NB4 (cell line): ENCODE measurements around the gene PPP4R4.

Experiments used
- DNase-seq: peaks from one replicate; pipeline ENCODE4 v3.0.0; 2010; ENCODE audit warnings: low read depth
- H3K4me3 ChIP-seq: one replicate; pipeline ENCODE4 v1.5.1; 2011; ENCODE audit warnings: mild to moderate bottlenecking, low read depth, low read length, moderate library complexity
- CTCF ChIP-seq: IDR thresholded peaks from one replicate; pipeline ENCODE4 v1.5.1; 2012; ENCODE audit warnings: low read depth, low read length
- MAX ChIP-seq: IDR thresholded peaks from 2 replicates; pipeline ENCODE4 v1.6.1; 2011; ENCODE audit warnings: low read depth, low read length
- MYC ChIP-seq: IDR thresholded peaks from 2 replicates; pipeline ENCODE4 v1.6.1; 2011; ENCODE audit warnings: low read depth, low read length
- POLR2A ChIP-seq: IDR thresholded peaks from 2 replicates; pipeline ENCODE4 v1.6.1; 2011; ENCODE audit warnings: mild to moderate bottlenecking; ENCODE audit not compliant: insufficient read length; ENCODE audit errors: extremely low read depth

The PPP4R4 gene

GRCh38 chr14:94313991-94314655 is 140.0 kb downstream of the PPP4R4 start:
- TF ChIP-seq MAX (no peak), POLR2A (no peak), MYC (no peak), CTCF (no peak)
- no peak for DNase-seq
- H3K4me3 ChIP-seq = no peak overlapping the region

- no peak for DNase-seq
- TF ChIP-seq POLR2A (no peak), CTCF (no peak), MAX (no peak), MYC (no peak)
- no peak overlapping the region for H3K4me3 ChIP-seq
Measured at GRCh38 chr14:94314890-94315289, 140.8 kb downstream of the PPP4R4 start.

- no peak for TF ChIP-seq MAX
- TF ChIP-seq POLR2A = no peak
- TF ChIP-seq MYC = no peak
- no peak for DNase-seq
- H3K4me3 ChIP-seq = no peak overlapping the region
Measured at GRCh38 chr14:94316692-94317091, 142.6 kb downstream of the PPP4R4 start.

GRCh38 chr14:94317259-94317658 is 143.1 kb downstream of the PPP4R4 start:
- H3K4me3 ChIP-seq = no peak overlapping the region
- no peak for DNase-seq
- TF ChIP-seq CTCF (no peak), MAX (no peak), POLR2A (no peak), MYC (no peak)

GRCh38 chr14:94320243-94320642 is 146.1 kb downstream of the PPP4R4 start:
- no peak for TF ChIP-seq POLR2A
- no peak overlapping the region for H3K4me3 ChIP-seq
- DNase-seq = peak; percentile 8

GRCh38 chr14:94321421-94322271 is 147.5 kb downstream of the PPP4R4 start:
- DNase-seq = no peak
- TF ChIP-seq MYC (no peak), POLR2A (no peak), CTCF (no peak), MAX (no peak)
- H3K4me3 ChIP-seq = no peak overlapping the region
